Measurements from ENCODE around the gene SKAP2. TPM values are rescaled to one million over a fixed set of nuclear protein-coding genes. Genes with fewer than 3 reads are reported as not detected.

Gene SKAP2
- total and polyA plus RNA-seq, 2 experiments from 2014 or later: 2.5 to 4.4 TPM

DNA sequence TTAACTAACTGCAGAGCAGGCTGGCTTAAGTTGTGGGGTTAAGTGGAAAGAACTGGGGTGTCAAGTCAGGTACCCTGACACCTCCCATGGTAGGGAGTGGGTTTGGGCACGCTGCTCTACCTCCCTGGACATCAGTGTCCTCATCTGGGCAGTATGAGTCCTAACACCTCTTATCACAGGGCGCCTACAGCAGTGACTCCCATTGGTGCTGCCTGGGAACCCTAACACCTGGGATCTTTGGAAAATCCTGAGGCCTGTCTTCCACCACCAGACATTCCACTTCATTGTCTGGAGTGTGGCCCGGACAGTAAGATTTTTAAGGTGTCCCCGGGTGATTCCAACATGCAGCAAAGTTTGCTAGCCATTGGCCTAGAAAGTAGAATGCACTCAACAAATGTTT lies 239.1 kb downstream of the SKAP2 start (continued):
- TF ChIP-seq, protein P1, sequence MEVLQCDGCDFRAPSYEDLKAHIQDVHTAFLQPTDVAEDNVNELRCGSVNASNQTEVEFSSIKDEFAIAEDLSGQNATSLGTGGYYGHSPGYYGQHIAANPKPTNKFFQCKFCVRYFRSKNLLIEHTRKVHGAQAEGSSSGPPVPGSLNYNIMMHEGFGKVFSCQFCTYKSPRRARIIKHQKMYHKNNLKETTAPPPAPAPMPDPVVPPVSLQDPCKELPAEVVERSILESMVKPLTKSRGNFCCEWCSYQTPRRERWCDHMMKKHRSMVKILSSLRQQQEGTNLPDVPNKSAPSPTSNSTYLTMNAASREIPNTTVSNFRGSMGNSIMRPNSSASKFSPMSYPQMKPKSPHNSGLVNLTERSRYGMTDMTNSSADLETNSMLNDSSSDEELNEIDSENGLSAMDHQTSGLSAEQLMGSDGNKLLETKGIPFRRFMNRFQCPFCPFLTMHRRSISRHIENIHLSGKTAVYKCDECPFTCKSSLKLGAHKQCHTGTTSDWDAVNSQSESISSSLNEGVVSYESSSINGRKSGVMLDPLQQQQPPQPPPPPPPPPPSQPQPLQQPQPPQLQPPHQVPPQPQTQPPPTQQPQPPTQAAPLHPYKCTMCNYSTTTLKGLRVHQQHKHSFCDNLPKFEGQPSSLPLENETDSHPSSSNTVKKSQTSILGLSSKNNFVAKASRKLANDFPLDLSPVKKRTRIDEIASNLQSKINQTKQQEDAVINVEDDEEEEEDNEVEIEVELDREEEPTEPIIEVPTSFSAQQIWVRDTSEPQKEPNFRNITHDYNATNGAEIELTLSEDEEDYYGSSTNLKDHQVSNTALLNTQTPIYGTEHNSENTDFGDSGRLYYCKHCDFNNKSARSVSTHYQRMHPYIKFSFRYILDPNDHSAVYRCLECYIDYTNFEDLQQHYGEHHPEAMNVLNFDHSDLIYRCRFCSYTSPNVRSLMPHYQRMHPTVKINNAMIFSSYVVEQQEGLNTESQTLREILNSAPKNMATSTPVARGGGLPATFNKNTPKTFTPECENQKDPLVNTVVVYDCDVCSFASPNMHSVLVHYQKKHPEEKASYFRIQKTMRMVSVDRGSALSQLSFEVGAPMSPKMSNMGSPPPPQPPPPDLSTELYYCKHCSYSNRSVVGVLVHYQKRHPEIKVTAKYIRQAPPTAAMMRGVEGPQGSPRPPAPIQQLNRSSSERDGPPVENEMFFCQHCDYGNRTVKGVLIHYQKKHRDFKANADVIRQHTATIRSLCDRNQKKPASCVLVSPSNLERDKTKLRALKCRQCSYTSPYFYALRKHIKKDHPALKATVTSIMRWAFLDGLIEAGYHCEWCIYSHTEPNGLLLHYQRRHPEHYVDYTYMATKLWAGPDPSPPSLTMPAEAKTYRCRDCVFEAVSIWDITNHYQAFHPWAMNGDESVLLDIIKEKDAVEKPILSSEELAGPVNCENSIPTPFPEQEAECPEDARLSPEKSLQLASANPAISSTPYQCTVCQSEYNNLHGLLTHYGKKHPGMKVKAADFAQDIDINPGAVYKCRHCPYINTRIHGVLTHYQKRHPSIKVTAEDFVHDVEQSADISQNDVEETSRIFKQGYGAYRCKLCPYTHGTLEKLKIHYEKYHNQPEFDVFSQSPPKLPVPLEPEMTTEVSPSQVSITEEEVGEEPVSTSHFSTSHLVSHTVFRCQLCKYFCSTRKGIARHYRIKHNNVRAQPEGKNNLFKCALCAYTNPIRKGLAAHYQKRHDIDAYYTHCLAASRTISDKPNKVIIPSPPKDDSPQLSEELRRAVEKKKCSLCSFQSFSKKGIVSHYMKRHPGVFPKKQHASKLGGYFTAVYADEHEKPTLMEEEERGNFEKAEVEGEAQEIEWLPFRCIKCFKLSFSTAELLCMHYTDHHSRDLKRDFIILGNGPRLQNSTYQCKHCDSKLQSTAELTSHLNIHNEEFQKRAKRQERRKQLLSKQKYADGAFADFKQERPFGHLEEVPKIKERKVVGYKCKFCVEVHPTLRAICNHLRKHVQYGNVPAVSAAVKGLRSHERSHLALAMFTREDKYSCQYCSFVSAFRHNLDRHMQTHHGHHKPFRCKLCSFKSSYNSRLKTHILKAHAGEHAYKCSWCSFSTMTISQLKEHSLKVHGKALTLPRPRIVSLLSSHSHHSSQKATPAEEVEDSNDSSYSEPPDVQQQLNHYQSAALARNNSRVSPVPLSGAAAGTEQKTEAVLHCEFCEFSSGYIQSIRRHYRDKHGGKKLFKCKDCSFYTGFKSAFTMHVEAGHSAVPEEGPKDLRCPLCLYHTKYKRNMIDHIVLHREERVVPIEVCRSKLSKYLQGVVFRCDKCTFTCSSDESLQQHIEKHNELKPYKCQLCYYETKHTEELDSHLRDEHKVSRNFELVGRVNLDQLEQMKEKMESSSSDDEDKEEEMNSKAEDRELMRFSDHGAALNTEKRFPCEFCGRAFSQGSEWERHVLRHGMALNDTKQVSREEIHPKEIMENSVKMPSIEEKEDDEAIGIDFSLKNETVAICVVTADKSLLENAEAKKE (CRISPR knock-in tag; IDR thresholded peaks at IDR 0.05): no peak
- TF ChIP-seq JUNB (IDR thresholded peaks at IDR 0.05; ENCODE audit: unreplicated experiment) (no peak), EZH2 (IDR thresholded peaks at IDR 0.05; ENCODE audit: low read depth, unreplicated experiment) (no peak), ZNF331 (CRISPR knock-in tag; IDR thresholded peaks at IDR 0.05; ENCODE audit: low read depth) (no peak), EZH2phosphoT487 (IDR thresholded peaks at IDR 0.05; ENCODE audit: unreplicated experiment) (no peak), STAT1 (IDR thresholded peaks at IDR 0.05; ENCODE audit: unreplicated experiment) (no peak), ZNF114 (CRISPR knock-in tag; IDR thresholded peaks at IDR 0.05) (no peak)
- TF ChIP-seq, protein P2, sequence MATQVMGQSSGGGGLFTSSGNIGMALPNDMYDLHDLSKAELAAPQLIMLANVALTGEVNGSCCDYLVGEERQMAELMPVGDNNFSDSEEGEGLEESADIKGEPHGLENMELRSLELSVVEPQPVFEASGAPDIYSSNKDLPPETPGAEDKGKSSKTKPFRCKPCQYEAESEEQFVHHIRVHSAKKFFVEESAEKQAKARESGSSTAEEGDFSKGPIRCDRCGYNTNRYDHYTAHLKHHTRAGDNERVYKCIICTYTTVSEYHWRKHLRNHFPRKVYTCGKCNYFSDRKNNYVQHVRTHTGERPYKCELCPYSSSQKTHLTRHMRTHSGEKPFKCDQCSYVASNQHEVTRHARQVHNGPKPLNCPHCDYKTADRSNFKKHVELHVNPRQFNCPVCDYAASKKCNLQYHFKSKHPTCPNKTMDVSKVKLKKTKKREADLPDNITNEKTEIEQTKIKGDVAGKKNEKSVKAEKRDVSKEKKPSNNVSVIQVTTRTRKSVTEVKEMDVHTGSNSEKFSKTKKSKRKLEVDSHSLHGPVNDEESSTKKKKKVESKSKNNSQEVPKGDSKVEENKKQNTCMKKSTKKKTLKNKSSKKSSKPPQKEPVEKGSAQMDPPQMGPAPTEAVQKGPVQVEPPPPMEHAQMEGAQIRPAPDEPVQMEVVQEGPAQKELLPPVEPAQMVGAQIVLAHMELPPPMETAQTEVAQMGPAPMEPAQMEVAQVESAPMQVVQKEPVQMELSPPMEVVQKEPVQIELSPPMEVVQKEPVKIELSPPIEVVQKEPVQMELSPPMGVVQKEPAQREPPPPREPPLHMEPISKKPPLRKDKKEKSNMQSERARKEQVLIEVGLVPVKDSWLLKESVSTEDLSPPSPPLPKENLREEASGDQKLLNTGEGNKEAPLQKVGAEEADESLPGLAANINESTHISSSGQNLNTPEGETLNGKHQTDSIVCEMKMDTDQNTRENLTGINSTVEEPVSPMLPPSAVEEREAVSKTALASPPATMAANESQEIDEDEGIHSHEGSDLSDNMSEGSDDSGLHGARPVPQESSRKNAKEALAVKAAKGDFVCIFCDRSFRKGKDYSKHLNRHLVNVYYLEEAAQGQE (IDR thresholded peaks at IDR 0.05; ENCODE audit: unreplicated experiment): no peak

Measured in GM23338 (cell line).